GM12872 (cell line): ENCODE data around the gene USP33.

Experiments used
- TF ChIP-seq, protein P1 (sequence below): IDR thresholded peaks from 3 replicates; pipeline ENCODE4 v1.5.1; 2011; ENCODE audit warnings: low read depth, mild to moderate bottlenecking, low read length, moderate library complexity; ENCODE audit not compliant: insufficient read depth

USP33 gene

GRCh38 chr1:77673030-77673429 lies 86.6 kb downstream of the USP33 start:
- TF ChIP-seq, protein P1, sequence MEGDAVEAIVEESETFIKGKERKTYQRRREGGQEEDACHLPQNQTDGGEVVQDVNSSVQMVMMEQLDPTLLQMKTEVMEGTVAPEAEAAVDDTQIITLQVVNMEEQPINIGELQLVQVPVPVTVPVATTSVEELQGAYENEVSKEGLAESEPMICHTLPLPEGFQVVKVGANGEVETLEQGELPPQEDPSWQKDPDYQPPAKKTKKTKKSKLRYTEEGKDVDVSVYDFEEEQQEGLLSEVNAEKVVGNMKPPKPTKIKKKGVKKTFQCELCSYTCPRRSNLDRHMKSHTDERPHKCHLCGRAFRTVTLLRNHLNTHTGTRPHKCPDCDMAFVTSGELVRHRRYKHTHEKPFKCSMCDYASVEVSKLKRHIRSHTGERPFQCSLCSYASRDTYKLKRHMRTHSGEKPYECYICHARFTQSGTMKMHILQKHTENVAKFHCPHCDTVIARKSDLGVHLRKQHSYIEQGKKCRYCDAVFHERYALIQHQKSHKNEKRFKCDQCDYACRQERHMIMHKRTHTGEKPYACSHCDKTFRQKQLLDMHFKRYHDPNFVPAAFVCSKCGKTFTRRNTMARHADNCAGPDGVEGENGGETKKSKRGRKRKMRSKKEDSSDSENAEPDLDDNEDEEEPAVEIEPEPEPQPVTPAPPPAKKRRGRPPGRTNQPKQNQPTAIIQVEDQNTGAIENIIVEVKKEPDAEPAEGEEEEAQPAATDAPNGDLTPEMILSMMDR = no peak

DNA sequence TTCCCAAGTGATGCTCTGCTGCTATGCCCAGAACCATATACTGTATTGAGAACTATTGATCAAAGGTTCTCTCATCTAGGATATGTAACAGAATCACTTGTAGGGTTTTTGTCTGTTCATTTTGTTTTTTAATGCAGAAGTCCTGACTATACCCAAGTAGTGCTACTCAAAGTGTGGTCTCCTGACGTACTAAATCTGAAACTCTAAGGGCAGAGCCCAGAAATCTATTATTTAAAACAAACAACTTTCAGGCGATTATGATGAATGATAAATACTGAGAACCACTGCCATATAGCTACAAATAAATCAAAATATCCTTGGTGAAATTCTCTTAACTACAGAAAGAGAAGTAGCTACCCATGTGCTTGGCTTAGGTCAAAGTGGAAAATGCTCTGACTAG lies 87.3 kb downstream of the USP33 start:
- TF ChIP-seq, protein P1 = no peak

DNA sequence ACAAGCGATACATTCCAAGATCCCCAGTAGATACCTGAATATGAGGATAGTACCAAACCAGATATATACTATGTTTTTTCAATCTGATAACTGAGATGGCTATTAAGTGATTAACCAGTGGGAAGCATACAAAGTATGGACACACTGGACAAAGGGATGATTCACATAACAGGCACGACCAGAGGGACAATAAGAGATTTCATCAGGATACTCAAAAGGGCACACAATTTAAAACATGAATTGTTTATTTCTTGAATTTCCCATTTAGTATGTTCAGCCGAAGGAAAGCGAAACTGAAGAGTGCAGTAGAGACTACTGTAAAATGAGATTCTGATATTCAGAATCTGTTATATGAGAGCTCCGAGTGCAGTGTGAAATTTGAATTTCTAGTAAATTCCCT lies 87.8 kb downstream of the USP33 start:
- TF ChIP-seq, protein P1 = no peak

GRCh38 chr1:77670330-77670729 lies 89.3 kb downstream of the USP33 start:
- TF ChIP-seq, protein P1 = no peak

DNA sequence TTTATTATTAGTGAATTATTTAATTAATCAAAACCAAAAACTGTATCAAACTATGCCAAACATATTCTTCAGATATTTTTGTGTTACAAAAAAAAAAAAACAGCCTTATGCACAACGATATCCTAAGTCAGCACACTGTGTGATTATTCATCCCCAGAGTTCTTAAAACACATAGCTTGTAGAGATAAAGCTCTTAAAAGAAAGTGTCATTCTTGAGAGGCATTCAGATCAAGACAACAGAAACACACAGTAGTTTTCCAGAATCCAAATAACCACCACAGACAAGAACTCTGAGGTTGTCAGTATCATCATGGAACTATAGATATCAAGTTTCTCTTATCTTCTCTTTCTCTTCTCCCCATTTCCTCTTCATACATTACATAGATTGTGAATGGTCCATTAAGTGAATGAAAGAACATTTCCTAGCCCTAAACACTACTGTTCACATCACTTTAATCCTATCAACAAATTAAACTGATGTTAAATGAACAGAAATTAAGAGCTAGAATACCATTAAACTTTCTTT lies 90.7 kb downstream of the USP33 start:
- TF ChIP-seq, protein P1 = no peak

DNA sequence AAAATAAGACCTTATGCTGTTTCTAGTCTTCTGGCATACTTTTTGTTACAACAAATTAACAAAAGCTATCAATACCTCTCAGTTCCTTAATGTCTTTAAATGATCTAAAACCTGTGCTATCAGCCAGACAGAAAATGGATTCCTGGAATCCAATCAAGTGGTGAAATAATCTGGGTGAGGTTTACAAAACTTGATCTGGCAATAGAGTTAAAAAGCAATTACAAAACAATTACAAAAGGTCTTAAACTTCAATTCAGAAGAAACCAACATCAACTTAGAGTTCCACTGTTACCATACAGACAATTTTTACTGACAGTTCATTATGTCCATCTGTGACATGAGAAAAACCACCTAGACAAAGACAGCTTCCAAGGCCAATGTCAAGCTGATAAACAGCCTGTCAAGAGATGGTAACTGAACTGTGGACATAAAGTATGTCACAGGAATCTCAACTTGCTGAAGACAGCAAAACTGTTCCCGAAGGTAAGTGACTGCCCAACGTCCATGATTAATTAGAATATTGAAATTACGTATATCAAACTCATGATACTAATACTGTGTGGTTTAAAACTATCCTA lies 94.6 kb downstream of the USP33 start:
- TF ChIP-seq, protein P1 = no peak

DNA sequence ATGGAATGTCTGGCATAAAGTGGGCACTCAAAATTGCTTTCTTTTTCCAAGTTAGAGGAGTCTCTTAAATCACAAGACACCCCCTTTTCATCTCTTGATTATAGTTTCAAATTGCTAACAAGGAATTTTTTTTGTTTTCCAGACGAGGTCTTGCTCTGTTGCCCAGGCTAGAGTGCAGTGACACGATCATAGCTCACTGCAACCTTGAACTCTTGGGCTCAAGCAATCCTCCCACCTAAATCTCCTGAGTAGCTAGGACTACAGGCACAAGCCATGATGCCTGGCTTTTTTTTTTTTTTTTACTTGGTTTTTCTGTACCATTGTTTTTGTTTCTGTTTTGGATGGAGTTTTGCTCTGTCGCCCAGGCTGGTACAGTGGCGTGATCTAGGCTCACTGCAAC lies 98.0 kb downstream of the USP33 start:
- TF ChIP-seq, protein P1 = no peak
